ENCODE measurements around the gene ZNF718.
"Not testable (repeated sequence)": the region's sequence is repeated elsewhere in the genome, so short reads cannot be mapped to it uniquely, and the experiment has no call there.

The ZNF718 gene

GRCh38 chr4:188091-188490 is 63.8 kb downstream of the ZNF718 start:
- no peak for TF ChIP-seq CTCF (IDR thresholded peaks at IDR 0.05; ENCODE audit: insufficient read depth, low read length, poor library complexity, severe bottlenecking)
- H3K27me3 ChIP-seq (replicated peaks; ENCODE audit: control insufficient read depth, insufficient read depth, low read length): no peaks in the 10 kb centered on the region
- DNase-seq (ENCODE audit: extremely low read depth, insufficient read length): no peak
- no peaks in the 10 kb centered on the region for H3K36me3 ChIP-seq (ENCODE audit: control insufficient read depth, insufficient read depth, low read length)
- H3K4me3 ChIP-seq (replicated peaks; ENCODE audit: low read depth, low read length): no peak overlapping the region

- not testable (repeated sequence) for DNase-seq (ENCODE audit: extremely low read depth, insufficient read length); H3K27me3 ChIP-seq (replicated peaks; ENCODE audit: control insufficient read depth, insufficient read depth, low read length); H3K36me3 ChIP-seq (ENCODE audit: control insufficient read depth, insufficient read depth, low read length); H3K4me3 ChIP-seq (replicated peaks; ENCODE audit: low read depth, low read length)
Measured at GRCh38 chr4:195159-195558, 70.9 kb downstream of the ZNF718 start.

- Histone ChIP-seq H3K36me3 (ENCODE audit: control insufficient read depth, insufficient read depth, low read length) (no peaks in the 10 kb centered on the region), H3K4me3 (replicated peaks; ENCODE audit: low read depth, low read length) (no peak overlapping the region), H3K27me3 (replicated peaks; ENCODE audit: control insufficient read depth, insufficient read depth, low read length) (no peaks in the 10 kb centered on the region)
- DNase-seq (ENCODE audit: extremely low read depth, insufficient read length): no peak
- no peak for TF ChIP-seq CTCF (IDR thresholded peaks at IDR 0.05; ENCODE audit: insufficient read depth, low read length, poor library complexity, severe bottlenecking)
Measured at GRCh38 chr4:200936-201335, 76.6 kb downstream of the ZNF718 start.

- H3K27me3 ChIP-seq (replicated peaks; ENCODE audit: control insufficient read depth, insufficient read depth, low read length); H3K4me3 ChIP-seq (replicated peaks; ENCODE audit: low read depth, low read length); H3K36me3 ChIP-seq (ENCODE audit: control insufficient read depth, insufficient read depth, low read length); DNase-seq (ENCODE audit: extremely low read depth, insufficient read length): not testable (repeated sequence)
Measured at GRCh38 chr4:202822-203221, 78.5 kb downstream of the ZNF718 start.

- H3K4me3 ChIP-seq (replicated peaks; ENCODE audit: low read depth, low read length): no peak overlapping the region
- no peaks in the 10 kb centered on the region for H3K27me3 ChIP-seq (replicated peaks; ENCODE audit: control insufficient read depth, insufficient read depth, low read length)
- no peak for DNase-seq (ENCODE audit: extremely low read depth, insufficient read length)
- no peaks in the 10 kb centered on the region for H3K36me3 ChIP-seq (ENCODE audit: control insufficient read depth, insufficient read depth, low read length)
- TF ChIP-seq CTCF (IDR thresholded peaks at IDR 0.05; ENCODE audit: insufficient read depth, low read length, poor library complexity, severe bottlenecking): no peak
Measured at GRCh38 chr4:205097-205756, 80.9 kb downstream of the ZNF718 start.

- no peak for DNase-seq (ENCODE audit: extremely low read depth, insufficient read length)
- TF ChIP-seq CTCF (IDR thresholded peaks at IDR 0.05; ENCODE audit: insufficient read depth, low read length, poor library complexity, severe bottlenecking): no peak
- Histone ChIP-seq H3K36me3 (ENCODE audit: control insufficient read depth, insufficient read depth, low read length) (no peaks in the 10 kb centered on the region), H3K27me3 (replicated peaks; ENCODE audit: control insufficient read depth, insufficient read depth, low read length) (no peaks in the 10 kb centered on the region), H3K4me3 (replicated peaks; ENCODE audit: low read depth, low read length) (no peak overlapping the region)
Measured at GRCh38 chr4:206054-206453, 81.8 kb downstream of the ZNF718 start.

- H3K36me3 ChIP-seq (ENCODE audit: control insufficient read depth, insufficient read depth, low read length); H3K4me3 ChIP-seq (replicated peaks; ENCODE audit: low read depth, low read length); DNase-seq (ENCODE audit: extremely low read depth, insufficient read length); H3K27me3 ChIP-seq (replicated peaks; ENCODE audit: control insufficient read depth, insufficient read depth, low read length): not testable (repeated sequence)
Measured at GRCh38 chr4:208416-209096, 84.3 kb downstream of the ZNF718 start.

Data from GM06990 (cell line).